GM23248 (cell line): ENCODE data around the gene ZNF710. TPM values are rescaled to one million over a fixed set of nuclear protein-coding genes. Genes with fewer than 3 reads are reported as not detected.

Experiments used
- DNase-seq: peaks from one replicate; pipeline ENCODE4 v3.0.0-alpha.2; 2015
- H2AFZ ChIP-seq: fragments of 200-600 bp; sonication (generic); 2 replicates; pipeline ENCODE4 v1.6.1; 2016; ENCODE audit warnings: antibody characterized with exemption
- H3F3A ChIP-seq: fragments of 200-600 bp; sonication (generic); 2 replicates; pipeline ENCODE4 v1.6.1; 2016; ENCODE audit warnings: mild to moderate bottlenecking, antibody characterized with exemption, mixed run types; ENCODE audit not compliant: insufficient read depth
- H3K27ac ChIP-seq: fragments of 200-600 bp; sonication (generic); 2 replicates; pipeline ENCODE4 v1.5.1; 2016; ENCODE audit warnings: mild to moderate bottlenecking
- H3K27me3 ChIP-seq: fragments of 200-600 bp; sonication (generic); replicated peaks from 2 replicates; pipeline ENCODE4 v1.6.1; 2016; ENCODE audit warnings: mild to moderate bottlenecking; ENCODE audit not compliant: insufficient read depth
- H3K36me3 ChIP-seq: fragments of 200-600 bp; sonication (generic); 2 replicates; pipeline ENCODE4 v1.6.1; 2016; ENCODE audit warnings: low read depth, mild to moderate bottlenecking
- H3K4me1 ChIP-seq: fragments of 200-600 bp; sonication (generic); 2 replicates; pipeline ENCODE4 v1.6.1; 2016; ENCODE audit warnings: mild to moderate bottlenecking; ENCODE audit not compliant: insufficient read depth
- H3K4me2 ChIP-seq: fragments of 200-600 bp; sonication (generic); one replicate; pipeline ENCODE4 v1.6.1; 2016; ENCODE audit warnings: mild to moderate bottlenecking; ENCODE audit not compliant: unreplicated experiment
- H3K4me3 ChIP-seq: fragments of 200-600 bp; sonication (generic); 2 replicates; pipeline ENCODE4 v1.5.1; 2016; ENCODE audit warnings: mild to moderate bottlenecking
- H3K79me2 ChIP-seq: fragments of 200-600 bp; sonication (generic); 2 replicates; pipeline ENCODE4 v1.6.1; 2016; ENCODE audit warnings: mild to moderate bottlenecking; ENCODE audit not compliant: insufficient read depth
- H3K9ac ChIP-seq: fragments of 200-600 bp; sonication (generic); 2 replicates; pipeline ENCODE4 v1.6.1; 2016; ENCODE audit warnings: mild to moderate bottlenecking
- H3K9me2 ChIP-seq: fragments of 200-600 bp; sonication (generic); 2 replicates; pipeline ENCODE4 v1.6.1; 2016; ENCODE audit warnings: mixed run types, mild to moderate bottlenecking, moderate library complexity; ENCODE audit not compliant: insufficient read depth
- H3K9me3 ChIP-seq: fragments of 200-600 bp; sonication (generic); one replicate; pipeline ENCODE4 v1.6.1; 2017; ENCODE audit warnings: low read depth
- H4K20me1 ChIP-seq: fragments of 200-600 bp; sonication (generic); 2 replicates; pipeline ENCODE4 v1.6.0; 2016; ENCODE audit not compliant: insufficient read depth
- EZH2 ChIP-seq: fragments of 200-600 bp; sonication (generic); IDR thresholded peaks from 2 replicates; pipeline ENCODE4 v1.6.1; 2018; ENCODE audit warnings: antibody characterized with exemption, mild to moderate bottlenecking; ENCODE audit not compliant: insufficient read depth, poor library complexity, severe bottlenecking
- EZH2phosphoT487 ChIP-seq: fragments of 200-600 bp; sonication (generic); IDR thresholded peaks from 2 replicates; pipeline ENCODE4 v1.6.1; 2018; ENCODE audit warnings: antibody characterized with exemption, moderate library complexity, mild to moderate bottlenecking, low read depth; ENCODE audit not compliant: insufficient read depth
- WGBS, 2 experiments: methylation state at CpG; one replicate each; pipeline ENCODE4 v1.1.6; 2015 to 2017; ENCODE audit warnings: low lambda C conversion rate in 2 of 2, low coverage in 1 of 2; ENCODE audit errors: missing lambda C conversion rate in 2 of 2; 5-methylcytosine and 5-hydroxymethylcytosine counted together
- in situ Hi-C: fragments of 300-500 bp; cut with MboI; formaldehyde crosslinking; loops from 2 replicates; pipeline ENCODE4 v1.15.0; 2020
- polyA plus RNA-seq: library from polyadenylated mRNA; unstranded; fragments of >200 nt; fragmentation: Nextera tagmentation; extraction: Ambion mirVana; gene quantifications from 2 replicates; pipeline ENCODE4 v1.2.1, GENCODE V29; 2016
- total RNA-seq: library from RNA; depleted of rRNA; stranded (reverse); fragments of >200 nt; shearing (Covaris generic); gene quantifications from 2 replicates; pipeline ENCODE4 v1.2.3, GENCODE V29; 2014

ZNF710 gene
- total and polyA plus RNA-seq, 2 experiments from 2014 or later, result 2.9 to 12.0 TPM

DNA sequence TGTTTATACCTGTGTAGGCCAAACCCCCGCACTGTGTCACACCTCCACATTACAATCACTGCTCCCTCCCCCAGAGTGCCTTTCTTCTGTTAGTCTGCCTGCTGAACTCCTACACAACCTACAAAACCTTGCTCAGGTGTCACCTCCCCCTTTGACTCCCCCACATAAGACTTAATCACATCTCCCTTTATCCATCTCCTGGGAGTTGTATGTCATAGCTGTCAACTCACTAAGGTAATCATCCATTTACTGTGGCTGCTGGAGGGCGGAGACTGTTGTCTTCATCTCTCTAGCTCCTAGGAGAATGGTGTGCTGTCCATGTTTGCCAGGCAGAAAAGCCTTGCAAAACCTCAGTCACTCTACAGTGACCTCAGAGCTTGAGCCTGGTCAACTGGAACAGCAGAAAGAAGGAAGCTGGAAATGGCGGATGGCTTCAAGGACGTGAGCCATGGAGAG is 43.8 kb downstream of the ZNF710 start:
- no peaks in the 10 kb centered on the region for H3K27me3 ChIP-seq
- whole genome bisulfite sequencing, 2 experiments, result 99 to 100% methylated on average over 4 of the region's 4 CpGs
- no peaks in the 10 kb centered on the region for H3K9me2 ChIP-seq
- H3K27ac ChIP-seq, result no peak overlapping the region
- in situ Hi-C loops, result no loop called here
- no peaks in the 10 kb centered on the region for H3F3A ChIP-seq
- H4K20me1 ChIP-seq, result no peaks in the 10 kb centered on the region
- H3K9me3 ChIP-seq, result no peaks in the 10 kb centered on the region
- H3K4me1 ChIP-seq, result no peaks in the 10 kb centered on the region
- no peak overlapping the region for H2AFZ ChIP-seq
- no peak overlapping the region for H3K4me3 ChIP-seq
- H3K4me2 ChIP-seq, result no peak overlapping the region
- H3K79me2 ChIP-seq, result peaks cover 82% of the 10 kb centered on the region
- no peak for DNase-seq
- TF ChIP-seq EZH2phosphoT487, result no peak
- no peak for TF ChIP-seq EZH2
- H3K9ac ChIP-seq, result no peak overlapping the region
- no peaks in the 10 kb centered on the region for H3K36me3 ChIP-seq

GRCh38 chr15:90046289-90046688 is 45.2 kb downstream of the ZNF710 start:
- no peak overlapping the region for H3K27ac ChIP-seq
- no peaks in the 10 kb centered on the region for H3K9me3 ChIP-seq
- H3K4me1 ChIP-seq, result no peaks in the 10 kb centered on the region
- no peaks in the 10 kb centered on the region for H4K20me1 ChIP-seq
- no peak overlapping the region for H3K4me2 ChIP-seq
- no peaks in the 10 kb centered on the region for H3K27me3 ChIP-seq
- in situ Hi-C loops, result no loop called here
- no peak overlapping the region for H3K9ac ChIP-seq
- peaks cover 69% of the 10 kb centered on the region for H3K79me2 ChIP-seq
- H3K4me3 ChIP-seq, result no peak overlapping the region
- DNase-seq, result no peak
- no peaks in the 10 kb centered on the region for H3K36me3 ChIP-seq
- no peak overlapping the region for H2AFZ ChIP-seq
- TF ChIP-seq EZH2 (no peak), EZH2phosphoT487 (no peak)
- H3K9me2 ChIP-seq, result no peaks in the 10 kb centered on the region
- 82 to 87% methylated on average over 7 of the region's 7 CpGs for WGBS, 2 experiments
- no peaks in the 10 kb centered on the region for H3F3A ChIP-seq

DNA sequence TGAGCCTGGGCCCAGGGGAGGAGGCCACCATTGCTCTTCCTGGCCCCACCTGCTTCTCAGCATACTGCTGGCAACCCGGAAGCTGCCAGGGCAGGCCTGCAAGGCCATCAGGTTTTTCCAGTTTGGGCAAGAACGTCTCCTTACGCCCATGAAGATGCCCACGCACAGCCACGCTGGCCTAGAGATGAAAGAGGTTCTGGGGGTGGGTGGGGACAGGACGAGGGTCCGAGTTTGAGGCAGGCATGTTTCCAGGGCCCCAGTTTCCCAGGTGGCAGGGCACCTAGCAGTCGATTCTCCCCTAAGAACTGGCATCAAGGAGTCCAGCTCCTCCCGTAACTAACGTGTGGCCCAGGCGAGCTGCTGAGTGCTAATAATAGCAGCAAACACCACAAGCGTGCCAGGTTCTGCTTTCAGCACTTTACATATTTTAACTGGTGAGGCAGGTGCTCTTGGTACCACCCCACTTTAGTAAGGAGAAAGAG is 45.8 kb downstream of the ZNF710 start:
- in situ Hi-C loops, result no loop called here
- Histone ChIP-seq H4K20me1 (no peaks in the 10 kb centered on the region), H3K4me3 (no peak overlapping the region), H3K4me1 (no peaks in the 10 kb centered on the region), H2AFZ (no peak overlapping the region), H3K27me3 (no peaks in the 10 kb centered on the region), H3K4me2 (no peak overlapping the region), H3K9me2 (no peaks in the 10 kb centered on the region), H3K9me3 (no peaks in the 10 kb centered on the region), H3K36me3 (no peaks in the 10 kb centered on the region), H3F3A (no peaks in the 10 kb centered on the region), H3K27ac (no peak overlapping the region), H3K79me2 (peaks cover 63% of the 10 kb centered on the region), H3K9ac (no peak overlapping the region)
- TF ChIP-seq EZH2 (no peak), EZH2phosphoT487 (no peak)
- DNase-seq, result no peak
- 87 to 88% methylated on average over 12 of the region's 12 CpGs for WGBS, 2 experiments

DNA sequence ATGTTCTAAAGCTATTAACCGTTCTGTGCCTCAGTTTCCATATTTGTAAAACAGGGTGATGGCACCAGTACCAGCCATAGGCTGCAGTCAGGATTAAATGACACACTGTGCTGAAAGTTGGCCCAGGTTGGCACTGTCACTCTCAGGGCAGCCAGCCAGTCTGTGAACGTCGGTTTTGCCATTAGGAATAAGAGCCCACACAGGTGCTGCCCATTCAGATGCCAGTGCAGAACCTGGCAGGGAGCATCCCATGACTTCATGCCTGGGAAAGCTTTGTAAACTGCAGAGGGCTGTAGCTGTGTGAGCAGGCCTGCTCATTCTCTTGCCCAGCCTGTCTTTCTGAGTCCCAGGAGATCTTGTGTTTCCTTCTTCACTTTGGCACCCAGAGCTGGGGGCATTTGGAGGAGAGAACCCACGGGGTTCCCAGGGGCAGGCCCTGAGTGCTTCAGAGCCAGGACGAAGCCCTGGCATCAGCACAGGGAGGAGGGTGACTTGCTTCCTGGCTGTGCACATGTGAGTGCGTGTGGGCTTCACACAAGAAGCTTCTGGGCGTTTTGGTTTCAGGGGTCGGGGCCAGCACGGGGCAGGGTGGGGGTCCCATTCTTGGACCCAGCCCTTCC is 46.9 kb downstream of the ZNF710 start:
- WGBS, 2 experiments, result 50 to 55% methylated on average over 9 of the region's 9 CpGs
- no peak for DNase-seq

More for the DNA sequence above, 46.9 kb downstream of the ZNF710 start:
- H2AFZ ChIP-seq, result no peak overlapping the region
- H3F3A ChIP-seq, result no peaks in the 10 kb centered on the region
- no peaks in the 10 kb centered on the region for H3K36me3 ChIP-seq
- no peak overlapping the region for H3K4me3 ChIP-seq
- in situ Hi-C loops, result no loop called here
- H3K9me3 ChIP-seq, result no peaks in the 10 kb centered on the region
- H4K20me1 ChIP-seq, result no peaks in the 10 kb centered on the region
- no peak overlapping the region for H3K4me2 ChIP-seq
- no peak overlapping the region for H3K9ac ChIP-seq
- no peak overlapping the region for H3K27ac ChIP-seq
- H3K79me2 ChIP-seq, result peaks cover 62% of the 10 kb centered on the region
- no peaks in the 10 kb centered on the region for H3K27me3 ChIP-seq
- TF ChIP-seq EZH2phosphoT487 (no peak), EZH2 (no peak)
- no peaks in the 10 kb centered on the region for H3K9me2 ChIP-seq
- no peaks in the 10 kb centered on the region for H3K4me1 ChIP-seq
